GM12801 (cell line): ENCODE results near the gene DGKH.

Experiments used
- CTCF ChIP-seq: IDR thresholded peaks from one replicate; pipeline ENCODE4 v1.5.1; 2011; ENCODE audit warnings: control low read depth; ENCODE audit not compliant: insufficient read length; ENCODE audit errors: extremely low read depth

DGKH gene

DNA sequence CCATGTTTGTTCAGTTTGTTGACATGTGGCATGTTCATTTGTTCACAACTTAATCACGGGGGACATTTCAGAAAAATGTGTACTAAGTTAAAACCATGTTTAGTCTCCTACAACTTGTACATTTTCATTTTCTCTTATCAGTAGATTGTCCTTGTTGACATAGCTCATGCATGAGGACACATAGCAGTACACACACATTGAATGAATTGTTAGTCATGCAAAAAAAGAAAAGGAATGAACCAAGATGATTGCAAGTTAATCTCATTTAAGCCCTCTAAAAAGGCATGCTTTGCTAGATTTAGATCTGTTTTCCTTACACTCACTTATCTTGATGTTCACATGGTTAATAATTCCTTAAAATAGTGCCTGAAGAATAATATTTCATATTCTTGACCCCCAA, 185.3 kb downstream of the DGKH start:
- TF ChIP-seq CTCF, result no peak

GRCh38 chr13:42239161-42239560, 190.7 kb downstream of the DGKH start:
- TF ChIP-seq CTCF, result no peak

GRCh38 chr13:42239644-42240043, 191.2 kb downstream of the DGKH start:
- no peak for TF ChIP-seq CTCF

DNA sequence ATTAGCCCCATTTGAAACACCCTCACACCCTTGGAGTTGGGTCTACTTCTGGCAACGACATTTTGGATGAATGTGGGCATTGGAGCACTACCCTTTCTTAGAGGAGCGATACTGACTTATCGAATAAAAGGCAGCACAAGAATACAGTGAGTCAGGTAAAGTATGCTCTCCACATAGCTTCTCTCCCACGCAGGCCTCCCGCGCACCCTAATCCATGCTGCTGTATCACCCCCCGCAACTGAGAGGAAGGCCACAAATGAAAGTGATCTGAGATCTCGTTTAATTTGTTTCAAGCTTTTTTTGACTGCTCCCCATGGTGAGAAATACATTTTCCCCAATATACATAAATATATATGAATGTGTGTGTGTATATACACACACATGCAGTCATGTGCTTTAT, 198.1 kb downstream of the DGKH start:
- no peak for TF ChIP-seq CTCF

GRCh38 chr13:42247883-42248282, 199.4 kb downstream of the DGKH start:
- TF ChIP-seq CTCF, result no peak

DNA sequence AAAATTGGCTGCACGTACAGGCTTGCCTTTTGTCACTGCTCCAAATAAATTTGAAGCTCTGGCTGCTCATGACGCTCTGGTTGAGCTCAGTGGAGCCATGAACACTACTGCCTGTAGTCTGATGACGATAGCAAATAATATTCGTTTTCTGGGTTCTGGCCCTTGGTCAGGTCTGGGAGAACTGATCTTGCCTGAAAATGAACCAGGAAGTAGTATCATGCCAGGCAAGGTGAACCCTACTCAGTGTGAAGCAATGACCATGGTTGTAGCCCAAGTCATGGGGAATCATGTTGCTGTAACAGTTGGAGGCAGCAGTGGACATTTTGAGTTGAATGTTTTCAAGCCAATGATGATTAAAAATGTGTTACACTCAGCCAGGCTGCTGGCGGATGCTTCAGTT, 207.4 kb downstream of the DGKH start:
- no peak for TF ChIP-seq CTCF

- no peak for TF ChIP-seq CTCF
These were observed 210.3 kb downstream of the DGKH start for GRCh38 chr13:42258747-42259146.

DNA sequence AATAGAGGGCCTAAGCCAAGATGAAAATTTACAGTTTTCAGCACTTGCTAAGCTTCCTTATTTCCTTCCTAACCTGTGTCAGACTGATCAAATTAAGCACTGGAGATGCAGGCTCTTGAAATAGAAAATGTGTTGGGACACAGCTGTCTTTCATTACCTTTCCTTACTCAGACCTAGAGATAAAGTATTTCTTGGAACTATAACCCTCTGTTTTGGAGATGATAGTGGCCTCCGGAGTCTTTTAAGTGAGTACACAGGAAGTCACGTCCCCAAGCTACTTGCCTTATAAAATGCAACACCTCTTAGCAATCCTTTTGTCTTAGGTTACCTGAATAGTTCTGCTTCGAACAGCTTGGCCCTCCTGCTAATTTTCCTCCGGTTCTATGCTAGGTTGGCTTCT, 211.1 kb downstream of the DGKH start:
- no peak for TF ChIP-seq CTCF
